Activated T-cell treated with anti-CD3 and anti-CD28 coated beads for 1 hour (primary cell): ENCODE measurements around the gene CAPN14.

ENCODE experiments used
- DNase-seq: peaks from one replicate; pipeline ENCODE4 v3.0.0-alpha.2; 2020; ENCODE audit warnings: low read depth

CAPN14 gene

GRCh38 chr2:31140151-31140550 lies 77.2 kb downstream of the CAPN14 start:
- no peak for DNase-seq

GRCh38 chr2:31139671-31140070 lies 77.6 kb downstream of the CAPN14 start:
- no peak for DNase-seq

- DNase-seq: no peak
Measured at GRCh38 chr2:31138037-31138962, 79.0 kb downstream of the CAPN14 start, which contains the start of gene GALNT14. GALNT14 (minus strand) TSS chr2:31138440; CDS start chr2:31138086, 354 bp downstream.

- DNase-seq: no peak
Measured at GRCh38 chr2:31137211-31138036, 79.9 kb downstream of the CAPN14 start.

- DNase-seq: no peak
Measured at GRCh38 chr2:31136732-31137131, 80.6 kb downstream of the CAPN14 start.

GRCh38 chr2:31136000-31136399 lies 81.3 kb downstream of the CAPN14 start:
- DNase-seq: no peak

- no peak for DNase-seq
Measured at GRCh38 chr2:31134480-31134879, 82.8 kb downstream of the CAPN14 start.

GRCh38 chr2:31132786-31133185 lies 84.5 kb downstream of the CAPN14 start:
- DNase-seq: no peak

GRCh38 chr2:31131871-31132270 lies 85.4 kb downstream of the CAPN14 start:
- DNase-seq: no peak

- no peak for DNase-seq
Measured at GRCh38 chr2:31129375-31130171, 87.7 kb downstream of the CAPN14 start.

- DNase-seq: no peak
Measured at GRCh38 chr2:31127931-31128330, 89.4 kb downstream of the CAPN14 start.

GRCh38 chr2:31125918-31126695 lies 91.2 kb downstream of the CAPN14 start:
- no peak for DNase-seq

GRCh38 chr2:31124904-31125303 lies 92.4 kb downstream of the CAPN14 start:
- DNase-seq: no peak
